ENCODE results near the gene DNAAF5.

DNA sequence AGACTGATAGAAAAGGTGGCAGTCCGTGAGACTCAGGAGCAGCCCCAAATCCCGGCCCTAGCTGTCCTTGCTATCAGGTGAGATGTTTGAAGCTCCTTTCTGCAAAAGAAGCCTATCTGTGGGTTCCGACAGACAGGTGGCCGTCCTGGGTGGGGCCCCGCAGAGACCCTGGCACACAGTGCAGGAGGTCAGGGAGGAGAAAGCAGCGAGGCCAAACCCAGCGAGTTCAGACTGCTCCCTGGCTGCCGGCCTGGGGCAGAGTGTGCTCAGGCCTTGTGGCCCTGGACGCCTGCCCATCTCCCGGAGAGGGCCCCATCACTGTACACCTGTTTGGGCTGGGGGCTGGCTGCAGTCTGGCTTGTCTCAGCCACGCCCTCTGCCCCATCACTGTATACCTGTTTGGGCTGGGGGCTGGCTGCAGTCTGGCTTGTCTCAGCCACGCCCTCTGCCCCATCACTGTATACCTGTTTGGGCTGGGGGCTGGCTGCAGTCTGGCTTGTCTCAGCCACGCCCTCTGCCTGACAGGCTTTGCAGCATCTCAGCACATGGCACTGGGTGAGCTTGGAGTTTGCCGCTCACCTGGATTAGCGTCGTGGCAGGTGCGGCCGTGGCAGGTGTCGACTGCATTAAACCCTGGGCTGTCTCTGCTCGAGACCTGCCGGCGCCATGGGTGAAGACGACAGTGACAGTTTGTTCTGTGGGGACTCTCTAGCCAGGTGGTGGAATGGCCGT is 12.4 kb downstream of the DNAAF5 start:
- TF ChIP-seq POLR2AphosphoS5 (IDR thresholded peaks at IDR 0.05) (no peak), POLR2A (IDR thresholded peaks at IDR 0.05) (no peak), EP300 (IDR thresholded peaks at IDR 0.05) (no peak)
- TF ChIP-seq, protein P1, sequence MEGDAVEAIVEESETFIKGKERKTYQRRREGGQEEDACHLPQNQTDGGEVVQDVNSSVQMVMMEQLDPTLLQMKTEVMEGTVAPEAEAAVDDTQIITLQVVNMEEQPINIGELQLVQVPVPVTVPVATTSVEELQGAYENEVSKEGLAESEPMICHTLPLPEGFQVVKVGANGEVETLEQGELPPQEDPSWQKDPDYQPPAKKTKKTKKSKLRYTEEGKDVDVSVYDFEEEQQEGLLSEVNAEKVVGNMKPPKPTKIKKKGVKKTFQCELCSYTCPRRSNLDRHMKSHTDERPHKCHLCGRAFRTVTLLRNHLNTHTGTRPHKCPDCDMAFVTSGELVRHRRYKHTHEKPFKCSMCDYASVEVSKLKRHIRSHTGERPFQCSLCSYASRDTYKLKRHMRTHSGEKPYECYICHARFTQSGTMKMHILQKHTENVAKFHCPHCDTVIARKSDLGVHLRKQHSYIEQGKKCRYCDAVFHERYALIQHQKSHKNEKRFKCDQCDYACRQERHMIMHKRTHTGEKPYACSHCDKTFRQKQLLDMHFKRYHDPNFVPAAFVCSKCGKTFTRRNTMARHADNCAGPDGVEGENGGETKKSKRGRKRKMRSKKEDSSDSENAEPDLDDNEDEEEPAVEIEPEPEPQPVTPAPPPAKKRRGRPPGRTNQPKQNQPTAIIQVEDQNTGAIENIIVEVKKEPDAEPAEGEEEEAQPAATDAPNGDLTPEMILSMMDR (IDR thresholded peaks at IDR 0.05) = no peak
